GM18907 (cell line): ENCODE data around the gene EHMT1.
A peak's percentile ranks its signal among the peaks of the same experiment; 100 is the strongest.

Source experiments
- ATAC-seq: cut with Tn5 transposase; IDR thresholded peaks from one replicate; pipeline ENCODE4 v1.9.1; 2021; ENCODE audit warnings: mild to moderate bottlenecking, moderate library complexity; ENCODE audit not compliant: unreplicated experiment

EHMT1 gene

GRCh38 chr9:137691646-137692351, 73.0 kb downstream of the EHMT1 start:
- no peak for ATAC-seq

- ATAC-seq = no peak
These were observed 75.6 kb downstream of the EHMT1 start for GRCh38 chr9:137694236-137694959.

GRCh38 chr9:137694962-137695875, 76.4 kb downstream of the EHMT1 start:
- ATAC-seq = no peak

GRCh38 chr9:137696136-137696925, 77.5 kb downstream of the EHMT1 start:
- no peak for ATAC-seq

- no peak for ATAC-seq
These were observed 78.4 kb downstream of the EHMT1 start for GRCh38 chr9:137697193-137697592.

GRCh38 chr9:137697832-137698231, 79.0 kb downstream of the EHMT1 start:
- ATAC-seq = no peak

GRCh38 chr9:137700911-137701310, 82.1 kb downstream of the EHMT1 start:
- ATAC-seq = no peak

GRCh38 chr9:137702615-137703379, 84.0 kb downstream of the EHMT1 start:
- no peak for ATAC-seq

GRCh38 chr9:137703842-137704508, 85.2 kb downstream of the EHMT1 start:
- ATAC-seq = no peak

GRCh38 chr9:137705443-137705863, 86.6 kb downstream of the EHMT1 start:
- ATAC-seq = peak; percentile 67

- ATAC-seq = peak; percentile 31
These were observed 87.1 kb downstream of the EHMT1 start for GRCh38 chr9:137705906-137706305.

GRCh38 chr9:137707361-137707760, 88.6 kb downstream of the EHMT1 start:
- ATAC-seq = no peak

- ATAC-seq = no peak
These were observed 89.9 kb downstream of the EHMT1 start for GRCh38 chr9:137708590-137709284.

GRCh38 chr9:137709411-137710101, 90.8 kb downstream of the EHMT1 start:
- ATAC-seq = no peak

GRCh38 chr9:137710704-137711103, 91.9 kb downstream of the EHMT1 start:
- no peak for ATAC-seq

- no peak for ATAC-seq
These were observed 92.9 kb downstream of the EHMT1 start for GRCh38 chr9:137711678-137712105.

GRCh38 chr9:137715321-137715720, 96.5 kb downstream of the EHMT1 start:
- no peak for ATAC-seq
